T-helper 2 cell (primary cell): ENCODE data around the gene CD300LB.
"Not testable (repeated sequence)": the region's sequence is repeated elsewhere in the genome, so short reads cannot be mapped to it uniquely, and the experiment has no call there.

Source experiments
- DNase-seq, 5 experiments: peaks; one replicate each; pipeline versions ENCODE4 v3.0.0 to v3.0.0-alpha.2; 2012 to 2022

CD300LB gene

DNA sequence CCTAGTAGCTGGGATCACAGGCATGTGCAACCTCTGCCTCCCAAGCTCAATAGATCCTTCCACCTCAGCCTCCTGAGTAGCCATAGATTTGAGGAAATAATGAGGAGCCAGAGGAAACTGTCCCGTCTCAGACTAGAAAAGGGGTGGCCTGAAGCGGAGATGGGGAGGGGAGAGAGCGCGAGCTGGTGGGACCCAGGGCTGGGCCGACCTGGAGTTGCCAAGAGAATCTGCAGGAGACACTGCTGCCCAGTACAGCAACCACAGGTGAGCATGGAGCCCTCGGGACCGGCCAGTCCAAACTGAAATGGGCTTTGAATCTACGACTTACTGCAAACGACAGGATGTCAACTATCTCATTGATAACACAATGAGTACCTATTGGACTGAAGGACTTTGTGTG lies 40.6 kb downstream of the CD300LB start:
- DNase-seq = no peak

DNA sequence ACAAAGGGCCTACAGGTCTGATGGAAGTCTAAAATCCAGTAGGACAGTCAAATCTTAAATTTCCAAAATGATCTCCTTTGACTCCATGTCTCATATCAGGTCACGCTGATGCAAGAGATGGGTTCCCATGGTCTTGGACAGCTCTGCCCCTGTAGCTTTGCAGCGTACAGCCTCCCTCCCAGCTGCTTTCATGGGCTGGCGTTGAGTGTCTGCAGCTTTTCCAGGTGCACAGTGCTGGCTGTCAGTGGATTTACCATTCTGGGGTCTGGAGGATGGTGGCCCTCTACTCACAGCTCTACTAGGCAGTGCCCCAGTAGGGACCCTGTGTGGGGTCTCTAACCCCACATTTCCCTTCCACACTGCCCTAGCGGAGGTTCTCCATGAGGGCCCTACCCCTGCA lies 43.0 kb downstream of the CD300LB start:
- DNase-seq = not testable (repeated sequence)

DNA sequence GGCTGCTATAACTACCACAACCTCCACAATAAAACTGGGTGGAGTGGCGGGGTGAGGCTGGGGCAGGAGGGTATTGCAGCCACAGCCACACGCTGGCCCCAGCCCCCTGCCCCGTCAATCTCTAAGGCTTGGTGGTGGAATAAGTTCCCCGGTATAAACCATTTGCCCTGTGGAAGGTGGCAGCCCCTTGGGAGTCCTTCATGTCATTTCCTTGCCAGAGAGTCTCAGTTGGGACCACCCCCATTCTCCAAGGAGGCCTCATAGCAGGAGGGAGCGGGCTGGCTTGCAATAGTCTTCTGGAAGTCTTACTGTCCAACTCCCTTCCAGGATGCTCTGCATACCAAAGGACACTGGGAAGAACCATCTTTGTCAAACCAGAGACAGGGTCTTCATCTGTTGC lies 45.4 kb downstream of the CD300LB start:
- no peak for DNase-seq

DNA sequence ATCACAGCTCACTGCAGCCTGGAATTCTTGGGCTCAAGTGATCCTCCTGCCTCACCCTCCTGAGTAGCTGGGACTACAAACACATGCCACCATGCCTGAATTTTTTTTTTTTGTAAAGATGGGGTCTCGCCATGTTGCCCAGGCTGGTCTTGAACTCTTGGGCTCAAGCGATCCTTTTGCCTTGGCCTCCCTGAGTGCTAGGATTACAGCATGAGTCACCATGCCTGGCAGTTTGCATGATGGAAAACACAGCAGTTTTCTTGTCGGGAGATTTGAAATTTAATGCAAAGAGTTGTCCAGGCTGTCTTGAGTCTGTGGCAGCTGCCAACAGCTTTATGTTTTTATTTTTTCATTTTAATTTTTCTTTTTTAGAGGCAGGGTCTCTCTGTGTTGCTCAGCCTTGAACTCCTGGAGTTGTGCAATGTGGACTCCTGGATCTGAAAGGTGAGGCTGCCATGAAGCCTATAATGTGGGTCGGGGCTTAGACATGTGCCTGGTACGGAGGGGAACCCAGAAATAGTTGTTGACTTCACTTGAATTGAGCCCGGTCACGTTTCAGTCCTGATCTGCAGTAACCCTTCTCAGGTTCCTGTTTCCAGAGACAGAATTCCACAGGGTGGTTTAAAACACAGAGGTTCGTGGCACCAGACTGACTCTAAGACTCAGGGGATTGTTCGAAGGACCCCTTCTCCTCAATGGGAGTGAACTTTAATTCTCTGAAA lies 46.1 kb downstream of the CD300LB start:
- no peak for DNase-seq

DNA sequence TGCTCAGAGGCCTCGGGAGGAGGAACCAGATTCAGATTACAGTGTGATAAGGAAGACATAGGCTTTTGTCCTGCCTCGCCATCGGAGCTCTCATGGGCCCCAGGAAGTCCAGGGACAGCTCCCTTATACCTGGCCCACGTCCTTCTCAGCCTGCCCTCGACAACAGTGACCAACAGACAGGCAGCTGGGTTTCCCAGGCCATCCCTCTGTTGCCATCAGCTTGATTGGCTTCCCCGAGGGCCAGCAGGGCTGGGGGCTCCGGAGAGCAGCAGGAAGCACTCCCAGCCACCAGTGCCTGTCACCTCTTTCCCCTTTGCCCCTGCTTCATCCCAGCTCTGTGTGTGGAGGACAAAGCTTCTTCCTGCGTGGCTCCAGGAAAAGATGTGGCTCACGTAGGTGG lies 47.2 kb downstream of the CD300LB start:
- DNase-seq = no peak

DNA sequence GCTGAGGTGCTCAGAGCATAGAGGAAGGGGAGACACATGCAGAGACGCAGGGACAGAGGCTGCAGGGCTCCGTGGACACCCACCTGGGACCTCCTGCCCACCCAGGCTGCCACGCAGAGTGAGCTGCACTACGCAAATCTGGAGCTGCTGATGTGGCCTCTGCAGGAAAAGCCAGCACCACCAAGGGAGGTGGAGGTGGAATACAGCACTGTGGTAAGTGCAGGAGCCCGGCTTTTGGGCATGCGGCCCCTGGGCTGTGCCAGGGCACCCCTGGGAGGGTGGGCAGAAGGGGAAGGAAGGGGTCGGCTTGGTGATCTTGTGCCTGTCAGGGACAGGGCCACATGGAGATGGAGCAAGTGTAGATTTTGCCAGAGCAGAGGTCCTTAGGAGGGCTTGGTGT lies 49.7 kb downstream of the CD300LB start:
- no peak for DNase-seq

DNA sequence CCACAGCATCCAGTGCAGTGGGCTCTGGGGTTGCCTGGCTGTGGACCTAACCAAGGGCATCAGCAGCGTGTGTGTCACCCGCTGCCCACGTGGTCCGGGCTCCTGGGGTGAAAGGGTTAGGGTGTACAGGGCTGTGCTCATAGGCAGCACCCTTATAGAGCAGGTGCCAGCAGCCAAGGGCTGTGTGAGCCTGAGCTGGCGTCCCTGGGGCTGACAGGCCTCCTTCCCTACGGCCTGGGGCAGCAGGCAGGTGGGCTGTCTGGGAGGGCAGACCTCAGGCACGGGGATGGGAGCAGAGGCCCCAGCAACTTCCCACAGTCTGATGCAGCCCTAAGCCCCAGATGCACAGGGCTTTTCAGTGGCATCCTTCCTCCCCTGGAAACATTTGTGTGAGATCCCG lies 51.0 kb downstream of the CD300LB start:
- DNase-seq = no peak

DNA sequence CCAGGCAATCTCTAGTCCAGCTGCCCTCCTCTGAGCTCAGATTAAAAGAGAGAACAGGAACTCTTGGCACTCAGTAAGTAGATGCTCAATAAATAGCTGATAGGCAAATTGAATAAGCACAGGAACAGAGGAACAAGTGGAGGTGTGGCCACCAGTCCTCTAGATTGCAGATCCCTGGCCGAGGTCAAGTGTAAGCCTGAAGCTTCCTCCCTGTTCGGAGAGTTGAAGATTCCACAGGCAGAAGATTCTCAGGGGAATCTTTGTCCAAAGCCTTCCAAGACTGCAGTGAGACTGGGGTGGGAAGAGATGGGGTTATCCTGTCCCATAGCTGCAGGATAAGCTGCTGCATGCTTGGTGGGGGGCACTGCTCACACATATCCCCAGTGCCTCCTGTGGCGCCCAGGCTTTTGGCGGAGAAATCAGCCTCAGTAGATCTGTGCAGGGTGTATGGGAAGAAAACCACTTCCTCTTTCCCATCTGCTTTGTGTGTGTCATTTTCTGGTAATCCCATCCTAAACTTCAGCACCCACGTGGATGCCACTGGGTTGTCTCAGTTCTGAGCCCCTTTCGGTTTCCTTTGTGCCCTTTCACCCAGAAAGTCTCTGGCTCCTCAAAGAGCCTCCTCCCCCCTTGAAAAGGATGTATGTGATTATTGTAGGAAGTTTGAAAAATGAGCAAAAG lies 52.7 kb downstream of the CD300LB start:
- DNase-seq = peak in 2 of 5 experiments; percentile 59 to 84

DNA sequence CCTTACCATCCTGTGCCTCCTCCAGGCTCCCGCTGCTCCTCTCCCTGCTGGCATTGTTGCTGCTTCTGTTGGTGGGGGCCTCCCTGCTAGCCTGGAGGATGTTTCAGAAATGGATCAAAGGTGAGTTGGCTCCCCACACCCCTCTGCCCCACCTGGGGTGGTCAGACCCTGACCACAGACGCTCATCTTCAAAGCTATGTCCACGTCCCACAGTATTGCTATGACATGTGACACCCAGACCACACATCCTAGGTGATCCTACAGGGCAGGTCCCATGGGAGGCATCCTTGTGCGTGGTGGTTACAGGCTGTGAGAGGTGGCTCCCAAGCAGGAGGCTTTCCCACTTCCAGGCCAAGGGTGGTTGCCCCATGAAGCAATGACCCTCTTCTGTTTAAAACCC lies 53.9 kb downstream of the CD300LB start:
- DNase-seq = no peak

DNA sequence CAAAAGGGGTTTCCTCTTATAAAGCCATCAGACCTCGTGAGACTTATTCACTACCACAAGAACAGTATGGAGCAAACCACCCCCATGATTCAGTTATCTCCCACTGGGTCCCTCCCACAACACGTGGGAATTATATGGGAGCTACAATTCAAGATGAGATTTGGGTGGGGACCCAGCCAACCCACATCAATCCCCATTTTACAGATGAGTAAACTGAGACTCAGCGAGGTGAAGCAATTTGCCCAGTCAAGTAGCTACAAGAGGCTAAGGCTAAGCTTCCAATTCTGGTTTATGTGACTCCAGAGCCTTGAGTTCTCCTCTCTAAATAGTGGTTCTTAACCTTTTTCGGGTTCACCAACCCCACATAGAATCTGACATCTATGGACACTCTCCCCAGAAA lies 56.1 kb downstream of the CD300LB start:
- no peak for DNase-seq

DNA sequence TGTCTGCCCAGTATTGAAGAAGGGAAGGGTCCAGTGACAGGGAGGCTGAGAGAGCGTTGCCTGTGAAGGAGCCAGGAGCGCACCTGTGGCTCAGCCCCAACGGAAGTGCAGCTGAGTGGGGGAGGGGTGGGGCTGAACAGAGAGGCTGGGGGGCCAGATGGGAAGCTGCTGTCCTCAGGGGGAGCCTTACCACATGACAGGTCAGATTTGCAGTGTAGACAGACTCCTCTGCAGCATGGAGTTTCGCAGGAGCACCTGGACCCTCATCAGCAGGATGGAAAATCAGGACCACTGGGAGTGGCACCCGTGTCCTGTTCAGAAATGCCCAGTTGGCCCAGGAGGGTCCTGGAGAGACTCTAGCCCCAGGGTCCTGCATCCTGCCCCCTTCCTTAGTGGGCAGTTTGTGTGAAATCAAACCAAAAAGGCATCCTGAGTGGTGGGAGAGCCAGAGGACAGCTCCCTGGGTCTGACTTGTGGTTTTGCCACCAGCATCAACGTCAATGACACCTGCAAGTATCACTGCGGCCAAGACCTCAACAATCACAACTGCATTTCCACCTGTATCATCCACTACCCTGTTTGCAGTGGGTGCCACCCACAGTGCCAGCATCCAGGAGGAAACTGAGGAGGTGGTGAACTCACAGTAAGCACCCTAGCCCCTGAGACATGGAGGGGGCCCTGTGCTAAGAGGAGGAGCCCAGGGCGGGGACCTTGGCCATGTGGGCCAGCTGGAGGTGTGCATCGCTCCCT lies 57.1 kb downstream of the CD300LB start:
- DNase-seq = peak in 2 of 5 experiments; percentile 65 to 78

DNA sequence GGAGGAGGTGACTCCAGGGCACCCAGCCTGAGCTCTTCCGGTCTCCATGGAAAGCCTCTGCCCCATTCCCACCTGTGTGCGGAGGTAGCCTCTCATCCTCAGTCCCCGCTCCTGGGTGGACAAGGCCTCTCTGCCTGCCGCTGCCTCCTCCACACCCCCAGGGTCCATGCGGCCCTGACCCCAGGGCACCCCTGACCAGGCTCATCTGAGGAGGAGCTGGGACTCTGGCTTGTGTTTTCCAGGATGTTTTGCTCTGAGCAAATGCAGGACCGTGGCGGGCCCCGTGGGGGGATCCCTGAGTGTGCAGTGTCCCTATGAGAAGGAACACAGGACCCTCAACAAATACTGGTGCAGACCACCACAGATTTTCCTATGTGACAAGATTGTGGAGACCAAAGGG lies 58.0 kb downstream of the CD300LB start:
- no peak for DNase-seq

DNA sequence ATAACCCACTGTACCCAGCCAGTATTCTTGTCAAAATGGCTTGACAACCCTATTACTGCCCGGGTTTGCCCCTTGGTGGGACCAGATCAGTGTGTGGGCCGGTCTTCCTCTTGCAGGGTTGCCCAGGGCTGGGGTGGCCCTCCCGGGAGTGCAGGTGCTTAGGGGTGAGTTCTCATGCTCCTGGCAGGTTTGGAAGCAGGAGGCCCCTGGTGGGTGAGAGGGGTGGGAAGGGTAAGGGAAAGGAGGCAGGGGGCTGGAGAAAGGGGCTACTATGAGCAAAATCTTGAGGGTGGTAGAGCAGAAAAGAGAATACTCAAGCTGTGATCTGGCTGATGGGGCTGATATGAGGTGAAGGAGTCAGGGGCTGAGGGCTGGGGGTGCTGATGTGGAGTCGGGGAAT lies 58.4 kb downstream of the CD300LB start:
- no peak for DNase-seq

DNA sequence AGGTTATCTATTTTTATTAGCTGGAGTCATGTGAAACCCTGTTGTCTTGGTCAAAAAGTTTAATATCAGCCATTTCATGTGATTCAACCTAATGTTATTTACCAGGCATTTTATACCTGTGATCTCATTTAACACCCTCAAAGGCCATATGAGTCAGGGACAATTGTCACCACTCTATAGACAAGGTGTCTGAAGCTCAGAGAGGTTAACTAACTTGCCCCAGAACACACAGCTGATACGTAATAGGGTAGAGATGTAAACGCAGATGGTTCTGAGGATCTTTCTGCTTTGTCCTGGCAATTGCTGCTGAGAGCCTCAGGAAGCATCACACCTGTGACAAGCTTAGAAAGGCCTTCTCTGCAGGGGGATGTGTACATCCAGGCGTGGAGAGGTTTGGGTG lies 59.9 kb downstream of the CD300LB start:
- no peak for DNase-seq
